ENCODE results near the gene VCAN. TPM values are rescaled to one million over a fixed set of nuclear protein-coding genes. Genes with fewer than 3 reads are reported as not detected.

VCAN gene
- total and polyA plus RNA-seq, 2 experiments from 2014 or later, result 133 to 404 TPM

DNA sequence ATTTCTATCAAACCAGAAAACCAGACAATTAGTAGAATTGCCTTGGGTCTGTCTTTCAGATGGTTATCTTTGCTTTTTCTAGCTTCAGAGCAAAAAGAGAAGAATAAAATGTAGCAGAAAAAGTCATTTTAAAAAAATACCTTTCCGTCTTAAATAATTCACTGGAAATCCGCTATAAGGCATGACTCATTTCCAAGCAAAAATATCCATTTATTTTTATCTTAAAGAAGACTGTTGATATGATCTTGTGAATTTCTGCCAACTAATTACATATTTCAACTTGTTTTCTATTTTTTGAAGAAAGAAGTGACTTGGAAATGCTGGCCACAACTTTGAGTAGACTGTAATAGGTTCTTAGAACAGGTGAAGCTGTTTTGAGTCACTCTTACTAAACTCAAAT, 83.7 kb downstream of the VCAN start (continued):
- TF ChIP-seq NANOG (IDR thresholded peaks at IDR 0.05; ENCODE audit: borderline replicate concordance) (no peak), STAT1 (IDR thresholded peaks at IDR 0.05; ENCODE audit: unreplicated experiment) (no peak), ZNF331 (CRISPR knock-in tag; IDR thresholded peaks at IDR 0.05; ENCODE audit: low read depth) (no peak)

DNA sequence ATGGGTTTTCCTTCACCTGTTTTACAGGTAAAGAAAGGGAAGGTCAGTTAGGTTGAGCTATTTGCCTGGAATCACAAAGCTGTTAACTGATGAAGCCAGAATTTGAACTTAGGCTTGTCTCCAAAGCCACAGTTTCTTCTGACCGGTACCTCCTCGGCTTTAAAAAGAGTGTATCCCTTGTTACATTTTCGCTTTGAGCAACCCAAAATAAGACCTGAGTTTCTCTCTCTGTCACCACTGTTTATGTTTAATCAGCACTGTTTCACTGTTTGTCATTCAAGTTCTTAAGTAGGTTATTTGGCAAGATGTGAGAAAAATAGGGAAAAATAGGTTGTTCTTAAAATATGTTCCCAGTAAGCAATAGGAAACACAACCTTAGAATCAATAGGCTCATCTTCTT, 84.6 kb downstream of the VCAN start:
- no peak for TF ChIP-seq NANOG (IDR thresholded peaks at IDR 0.05; ENCODE audit: borderline replicate concordance)
- no peak for TF ChIP-seq POLR2AphosphoS5 (IDR thresholded peaks at IDR 0.05; ENCODE audit: low read depth)
- H3K9me3 Mint-ChIP-seq, result no peaks in the 10 kb centered on the region
- Histone ChIP-seq H3K4me3 (no peak overlapping the region), H3K27ac (ENCODE audit: low read depth) (no peak overlapping the region), H3K4me1 (ENCODE audit: insufficient read depth) (no peaks in the 10 kb centered on the region), H3K4me2 (no peak overlapping the region), H3K79me2 (replicated peaks; ENCODE audit: insufficient read depth) (no peaks in the 10 kb centered on the region), H3K9me2 (ENCODE audit: insufficient read depth) (no peaks in the 10 kb centered on the region), H3K27me3 (ENCODE audit: insufficient read depth) (no peaks in the 10 kb centered on the region), H2AFZ (no peak overlapping the region), H3F3A (replicated peaks; ENCODE audit: low read depth) (no peaks in the 10 kb centered on the region), H3K36me3 (ENCODE audit: insufficient read depth) (peaks cover 54% of the 10 kb centered on the region), H4K20me1 (replicated peaks; ENCODE audit: insufficient read depth) (no peaks in the 10 kb centered on the region; the same call in 1 of the 2 replicates)
- no peaks in the 10 kb centered on the region for H3K4me1 Mint-ChIP-seq
- no peak overlapping the region for H3K27ac Mint-ChIP-seq
- no peak for ATAC-seq
- H3K4me3 Mint-ChIP-seq, result no peak overlapping the region
- no peaks in the 10 kb centered on the region for H3K27me3 Mint-ChIP-seq (ENCODE audit: insufficient read depth, low read depth, poor library complexity)
- peaks cover 77% of the 10 kb centered on the region for H3K36me3 Mint-ChIP-seq (ENCODE audit: low read depth)
- DNase-seq (ENCODE audit: low spot score), result no peak

DNA sequence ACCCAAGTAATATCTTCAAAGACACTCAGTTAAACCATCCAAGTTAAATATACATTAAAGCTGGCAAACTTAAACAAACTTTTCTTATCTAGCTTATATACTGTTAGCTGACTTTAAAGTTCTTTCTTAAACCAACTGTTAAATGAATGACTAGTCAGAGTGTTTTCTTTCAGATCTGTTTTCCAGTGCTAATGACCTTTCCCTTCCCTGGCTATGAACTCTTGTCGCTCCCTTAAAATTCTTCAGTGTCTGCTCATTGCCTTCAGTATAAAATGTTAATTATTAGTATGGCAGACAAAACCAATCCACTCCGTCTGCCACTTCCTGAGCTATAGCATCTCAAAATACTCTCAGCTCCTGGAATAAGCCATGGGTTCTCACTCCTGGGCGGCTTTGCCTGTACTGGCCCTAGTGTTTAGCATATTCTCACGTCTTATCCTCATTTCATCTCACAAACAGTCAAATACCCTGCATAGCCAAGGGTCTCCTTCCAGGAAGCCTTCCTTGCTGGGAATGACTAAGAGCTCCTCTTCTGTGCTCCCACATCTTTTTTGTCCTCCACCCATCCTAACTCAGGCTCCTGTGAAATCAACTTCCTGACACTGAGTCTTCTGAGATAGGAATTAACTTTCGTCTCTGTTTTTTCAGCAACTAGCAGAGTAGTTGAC, 87.7 kb downstream of the VCAN start:
- Histone ChIP-seq H3K4me3 (no peak overlapping the region), H3K27ac (ENCODE audit: low read depth) (no peak overlapping the region), H3K36me3 (ENCODE audit: insufficient read depth) (peaks cover 46% of the 10 kb centered on the region), H3K4me1 (ENCODE audit: insufficient read depth) (no peaks in the 10 kb centered on the region), H2AFZ (no peak overlapping the region), H3K4me2 (no peak overlapping the region), H3F3A (replicated peaks; ENCODE audit: low read depth) (no peaks in the 10 kb centered on the region), H3K79me2 (replicated peaks; ENCODE audit: insufficient read depth) (no peaks in the 10 kb centered on the region), H3K27me3 (ENCODE audit: insufficient read depth) (no peaks in the 10 kb centered on the region), H4K20me1 (replicated peaks; ENCODE audit: insufficient read depth) (no peaks in the 10 kb centered on the region), H3K9me2 (ENCODE audit: insufficient read depth) (no peaks in the 10 kb centered on the region)
- TF ChIP-seq ZNF331 (CRISPR knock-in tag; IDR thresholded peaks at IDR 0.05; ENCODE audit: low read depth) (no peak), JUNB (IDR thresholded peaks at IDR 0.05; ENCODE audit: unreplicated experiment) (no peak), EZH2 (IDR thresholded peaks at IDR 0.05; ENCODE audit: low read depth, unreplicated experiment) (no peak)
- Mint-ChIP-seq H3K27ac (no peak overlapping the region), H3K4me1 (no peaks in the 10 kb centered on the region; the same call in 1 of the 3 replicates), H3K36me3 (ENCODE audit: low read depth) (peaks cover 65% of the 10 kb centered on the region), H3K9me3 (no peaks in the 10 kb centered on the region), H3K27me3 (ENCODE audit: insufficient read depth, low read depth, poor library complexity) (no peaks in the 10 kb centered on the region), H3K4me3 (no peak overlapping the region)
- ATAC-seq (no peak), DNase-seq (ENCODE audit: low spot score) (no peak)

DNA sequence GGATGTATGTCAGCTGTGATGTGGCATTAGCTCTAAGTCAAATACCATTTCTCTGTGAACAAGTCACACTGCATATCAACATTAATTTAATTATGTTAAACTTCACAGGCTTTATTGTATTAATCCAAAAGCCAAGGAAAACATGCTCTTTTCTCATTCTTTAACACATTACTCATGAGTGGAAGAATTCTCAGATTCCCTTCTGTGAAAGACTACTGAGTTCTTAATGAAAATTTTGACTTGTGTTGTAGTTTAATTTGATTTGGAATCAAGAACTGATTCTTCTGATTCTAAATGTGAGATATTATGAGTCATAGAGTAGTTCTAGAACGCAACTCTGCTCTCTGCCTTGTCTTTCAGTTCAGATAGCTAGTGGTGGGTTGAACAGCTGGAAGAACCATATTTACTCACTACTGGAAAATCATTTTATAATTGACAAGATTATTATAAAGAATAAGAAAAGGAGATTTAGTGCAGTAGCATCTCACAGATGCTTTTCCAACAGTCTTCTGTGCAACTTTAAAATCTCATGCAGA, 90.6 kb downstream of the VCAN start:
- no peaks in the 10 kb centered on the region; the same call in 1 of the 2 replicates for H3K79me2 ChIP-seq (replicated peaks; ENCODE audit: insufficient read depth)
- H3K4me3 ChIP-seq, result no peak overlapping the region
- peaks cover 20% of the 10 kb centered on the region for H3K36me3 ChIP-seq (ENCODE audit: insufficient read depth)
- H3F3A ChIP-seq (replicated peaks; ENCODE audit: low read depth), result no peaks in the 10 kb centered on the region
- H3K9me3 Mint-ChIP-seq, result no peaks in the 10 kb centered on the region
- ATAC-seq (no peak), DNase-seq (ENCODE audit: low spot score) (no peak)
- peaks cover 64% of the 10 kb centered on the region; the same call in 2 of the 3 replicates for H3K36me3 Mint-ChIP-seq (ENCODE audit: low read depth)
- no peak overlapping the region for H3K27ac ChIP-seq (ENCODE audit: low read depth)
- no peaks in the 10 kb centered on the region for H3K9me2 ChIP-seq (ENCODE audit: insufficient read depth)
- no peaks in the 10 kb centered on the region for H3K4me1 ChIP-seq (ENCODE audit: insufficient read depth)
- no peak overlapping the region for H3K4me2 ChIP-seq
- H3K4me1 Mint-ChIP-seq, result peaks cover 3% of the 10 kb centered on the region; the same call in 2 of the 3 replicates
- no peaks in the 10 kb centered on the region for H3K27me3 ChIP-seq (ENCODE audit: insufficient read depth)
- no peak overlapping the region for H2AFZ ChIP-seq
- no peak overlapping the region for H3K4me3 Mint-ChIP-seq
- H4K20me1 ChIP-seq (replicated peaks; ENCODE audit: insufficient read depth), result no peaks in the 10 kb centered on the region
- H3K27me3 Mint-ChIP-seq (ENCODE audit: insufficient read depth, low read depth, poor library complexity), result no peaks in the 10 kb centered on the region
- H3K27ac Mint-ChIP-seq, result no peak overlapping the region; the same call in 1 of the 2 replicates
- no peak for TF ChIP-seq EZH2 (IDR thresholded peaks at IDR 0.05; ENCODE audit: low read depth, unreplicated experiment)
- TF ChIP-seq ZNF114 (CRISPR knock-in tag; IDR thresholded peaks at IDR 0.05), result no peak
- TF ChIP-seq, protein P1, sequence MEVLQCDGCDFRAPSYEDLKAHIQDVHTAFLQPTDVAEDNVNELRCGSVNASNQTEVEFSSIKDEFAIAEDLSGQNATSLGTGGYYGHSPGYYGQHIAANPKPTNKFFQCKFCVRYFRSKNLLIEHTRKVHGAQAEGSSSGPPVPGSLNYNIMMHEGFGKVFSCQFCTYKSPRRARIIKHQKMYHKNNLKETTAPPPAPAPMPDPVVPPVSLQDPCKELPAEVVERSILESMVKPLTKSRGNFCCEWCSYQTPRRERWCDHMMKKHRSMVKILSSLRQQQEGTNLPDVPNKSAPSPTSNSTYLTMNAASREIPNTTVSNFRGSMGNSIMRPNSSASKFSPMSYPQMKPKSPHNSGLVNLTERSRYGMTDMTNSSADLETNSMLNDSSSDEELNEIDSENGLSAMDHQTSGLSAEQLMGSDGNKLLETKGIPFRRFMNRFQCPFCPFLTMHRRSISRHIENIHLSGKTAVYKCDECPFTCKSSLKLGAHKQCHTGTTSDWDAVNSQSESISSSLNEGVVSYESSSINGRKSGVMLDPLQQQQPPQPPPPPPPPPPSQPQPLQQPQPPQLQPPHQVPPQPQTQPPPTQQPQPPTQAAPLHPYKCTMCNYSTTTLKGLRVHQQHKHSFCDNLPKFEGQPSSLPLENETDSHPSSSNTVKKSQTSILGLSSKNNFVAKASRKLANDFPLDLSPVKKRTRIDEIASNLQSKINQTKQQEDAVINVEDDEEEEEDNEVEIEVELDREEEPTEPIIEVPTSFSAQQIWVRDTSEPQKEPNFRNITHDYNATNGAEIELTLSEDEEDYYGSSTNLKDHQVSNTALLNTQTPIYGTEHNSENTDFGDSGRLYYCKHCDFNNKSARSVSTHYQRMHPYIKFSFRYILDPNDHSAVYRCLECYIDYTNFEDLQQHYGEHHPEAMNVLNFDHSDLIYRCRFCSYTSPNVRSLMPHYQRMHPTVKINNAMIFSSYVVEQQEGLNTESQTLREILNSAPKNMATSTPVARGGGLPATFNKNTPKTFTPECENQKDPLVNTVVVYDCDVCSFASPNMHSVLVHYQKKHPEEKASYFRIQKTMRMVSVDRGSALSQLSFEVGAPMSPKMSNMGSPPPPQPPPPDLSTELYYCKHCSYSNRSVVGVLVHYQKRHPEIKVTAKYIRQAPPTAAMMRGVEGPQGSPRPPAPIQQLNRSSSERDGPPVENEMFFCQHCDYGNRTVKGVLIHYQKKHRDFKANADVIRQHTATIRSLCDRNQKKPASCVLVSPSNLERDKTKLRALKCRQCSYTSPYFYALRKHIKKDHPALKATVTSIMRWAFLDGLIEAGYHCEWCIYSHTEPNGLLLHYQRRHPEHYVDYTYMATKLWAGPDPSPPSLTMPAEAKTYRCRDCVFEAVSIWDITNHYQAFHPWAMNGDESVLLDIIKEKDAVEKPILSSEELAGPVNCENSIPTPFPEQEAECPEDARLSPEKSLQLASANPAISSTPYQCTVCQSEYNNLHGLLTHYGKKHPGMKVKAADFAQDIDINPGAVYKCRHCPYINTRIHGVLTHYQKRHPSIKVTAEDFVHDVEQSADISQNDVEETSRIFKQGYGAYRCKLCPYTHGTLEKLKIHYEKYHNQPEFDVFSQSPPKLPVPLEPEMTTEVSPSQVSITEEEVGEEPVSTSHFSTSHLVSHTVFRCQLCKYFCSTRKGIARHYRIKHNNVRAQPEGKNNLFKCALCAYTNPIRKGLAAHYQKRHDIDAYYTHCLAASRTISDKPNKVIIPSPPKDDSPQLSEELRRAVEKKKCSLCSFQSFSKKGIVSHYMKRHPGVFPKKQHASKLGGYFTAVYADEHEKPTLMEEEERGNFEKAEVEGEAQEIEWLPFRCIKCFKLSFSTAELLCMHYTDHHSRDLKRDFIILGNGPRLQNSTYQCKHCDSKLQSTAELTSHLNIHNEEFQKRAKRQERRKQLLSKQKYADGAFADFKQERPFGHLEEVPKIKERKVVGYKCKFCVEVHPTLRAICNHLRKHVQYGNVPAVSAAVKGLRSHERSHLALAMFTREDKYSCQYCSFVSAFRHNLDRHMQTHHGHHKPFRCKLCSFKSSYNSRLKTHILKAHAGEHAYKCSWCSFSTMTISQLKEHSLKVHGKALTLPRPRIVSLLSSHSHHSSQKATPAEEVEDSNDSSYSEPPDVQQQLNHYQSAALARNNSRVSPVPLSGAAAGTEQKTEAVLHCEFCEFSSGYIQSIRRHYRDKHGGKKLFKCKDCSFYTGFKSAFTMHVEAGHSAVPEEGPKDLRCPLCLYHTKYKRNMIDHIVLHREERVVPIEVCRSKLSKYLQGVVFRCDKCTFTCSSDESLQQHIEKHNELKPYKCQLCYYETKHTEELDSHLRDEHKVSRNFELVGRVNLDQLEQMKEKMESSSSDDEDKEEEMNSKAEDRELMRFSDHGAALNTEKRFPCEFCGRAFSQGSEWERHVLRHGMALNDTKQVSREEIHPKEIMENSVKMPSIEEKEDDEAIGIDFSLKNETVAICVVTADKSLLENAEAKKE (CRISPR knock-in tag; IDR thresholded peaks at IDR 0.05), result no peak
- no peak for TF ChIP-seq POLR2AphosphoS5 (IDR thresholded peaks at IDR 0.05; ENCODE audit: low read depth)

Measured in GM23338 (cell line).